ENCODE measurements around the gene PTTG1IP.
A peak's percentile ranks its signal among the peaks of the same experiment; 100 is the strongest.

The PTTG1IP gene

DNA sequence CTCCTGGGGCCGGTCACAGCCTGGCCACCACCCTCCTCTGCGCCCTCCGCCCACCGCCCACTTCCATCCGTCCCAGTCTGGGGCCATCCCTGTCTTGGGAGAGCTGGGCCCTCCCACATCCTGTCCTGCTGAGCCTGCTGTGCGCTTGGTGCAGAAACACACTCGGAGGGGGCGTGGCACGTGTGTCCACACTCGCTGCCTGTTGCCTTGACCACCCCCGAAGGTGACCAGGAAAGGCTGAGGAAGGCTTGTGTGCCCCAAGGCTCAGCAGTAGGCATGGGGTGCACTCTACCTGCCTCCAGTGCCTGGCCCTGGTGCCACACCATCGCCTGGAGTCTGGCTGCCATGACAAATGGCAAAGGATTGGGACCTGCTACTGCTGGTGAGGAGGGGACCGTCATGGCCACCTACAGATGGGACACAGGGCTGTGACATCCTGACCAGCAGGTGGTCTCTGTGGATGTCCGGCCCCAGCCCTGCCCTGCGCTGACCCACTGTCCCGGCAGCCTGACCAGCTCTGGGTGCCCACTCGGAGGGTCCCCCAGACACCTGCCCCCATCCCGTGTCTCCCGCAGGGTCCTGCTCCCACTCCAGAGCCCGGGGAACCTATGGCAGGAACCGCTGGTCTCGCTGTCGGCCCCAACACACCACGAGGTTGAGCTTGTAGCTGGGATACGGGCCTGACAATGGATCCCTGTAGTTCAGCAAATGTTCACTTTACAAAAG, 23.2 kb upstream of the PTTG1IP start:
- no peak for DNase-seq (ENCODE audit: low read depth)

DNA sequence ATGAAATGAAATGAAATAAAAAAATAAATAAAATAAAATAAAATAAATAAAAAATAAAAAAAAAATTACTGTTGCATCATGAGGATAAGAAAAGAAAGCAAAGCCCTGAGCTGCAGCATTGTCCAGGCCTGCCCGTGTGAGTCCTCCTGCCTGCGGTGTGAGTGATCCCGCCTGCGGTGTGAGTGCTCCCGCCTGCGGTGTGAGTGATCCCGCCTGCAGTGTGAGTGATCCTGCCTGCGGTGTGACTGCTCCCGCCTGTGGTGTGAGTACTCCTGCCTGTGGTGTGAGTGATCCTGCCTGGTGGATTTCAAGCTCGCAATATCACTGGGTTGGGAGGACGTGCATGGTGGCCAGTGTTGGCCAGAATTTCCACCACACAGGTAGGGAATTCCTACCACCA, 22.4 kb upstream of the PTTG1IP start:
- DNase-seq (ENCODE audit: low read depth), result no peak

DNA sequence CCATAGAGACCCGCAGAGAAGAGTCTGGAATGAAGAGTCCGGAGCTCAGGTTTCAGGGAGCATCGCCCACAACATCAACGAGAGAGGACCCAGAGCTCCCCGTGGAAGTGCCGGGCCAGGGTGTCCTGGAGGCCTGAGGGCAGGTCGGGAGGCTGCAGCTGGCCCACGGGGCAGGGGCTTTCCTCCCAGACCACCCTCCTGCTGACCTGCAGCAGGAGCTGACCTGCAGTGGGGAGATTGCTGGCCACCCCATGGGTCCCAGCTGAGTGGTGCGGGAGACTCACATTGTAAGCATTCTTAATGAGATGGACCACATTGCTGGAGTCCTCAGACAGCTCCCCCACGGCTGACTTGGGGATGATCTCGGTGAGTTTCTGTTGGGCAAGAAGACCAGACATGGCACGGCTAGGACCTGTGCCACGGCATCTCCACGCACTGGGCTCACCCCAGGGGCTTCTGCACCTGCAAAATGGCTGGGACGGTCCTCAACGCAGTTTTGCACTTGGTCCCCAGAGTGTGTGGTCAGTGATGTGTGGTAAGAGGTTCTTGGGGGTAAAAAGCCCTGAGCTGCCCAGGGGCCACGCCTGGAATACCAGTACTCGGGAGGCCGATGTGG, 21.3 kb upstream of the PTTG1IP start:
- DNase-seq (ENCODE audit: low read depth), result no peak

DNA sequence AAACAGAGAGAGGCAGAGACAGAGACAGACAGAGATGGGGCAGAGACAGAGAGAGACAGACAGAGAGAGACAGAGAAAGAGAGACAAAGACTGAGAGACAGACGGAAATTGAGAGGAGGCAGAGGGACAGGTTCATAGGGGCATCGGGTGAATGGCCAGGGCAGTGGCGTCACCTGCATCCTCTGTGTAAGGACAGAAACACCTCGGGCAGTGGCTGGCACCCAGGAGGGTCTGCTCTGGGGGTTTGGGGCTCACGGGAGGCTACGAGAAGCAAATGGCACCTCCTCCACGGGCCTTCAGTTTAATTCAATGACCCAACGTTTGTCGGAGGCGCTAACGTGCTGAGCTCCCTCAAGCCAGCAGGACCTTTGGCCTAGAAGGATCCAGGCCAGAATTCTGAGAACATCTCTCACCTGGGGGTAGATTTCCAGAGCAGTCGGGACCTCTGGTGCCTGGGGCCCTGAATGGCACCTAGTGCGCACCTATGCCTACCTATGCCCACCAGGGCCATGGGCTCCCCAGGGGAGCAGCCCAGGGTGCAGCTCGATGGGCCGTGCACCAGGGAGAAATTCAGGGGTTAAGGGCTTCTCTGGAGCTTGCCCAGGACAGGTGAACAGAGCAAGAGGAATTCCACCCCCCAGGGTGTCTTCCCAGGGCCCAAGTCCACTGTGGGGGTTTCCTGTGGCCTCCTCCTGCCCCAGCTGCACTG, 20.6 kb upstream of the PTTG1IP start:
- no peak for DNase-seq (ENCODE audit: low read depth)

DNA sequence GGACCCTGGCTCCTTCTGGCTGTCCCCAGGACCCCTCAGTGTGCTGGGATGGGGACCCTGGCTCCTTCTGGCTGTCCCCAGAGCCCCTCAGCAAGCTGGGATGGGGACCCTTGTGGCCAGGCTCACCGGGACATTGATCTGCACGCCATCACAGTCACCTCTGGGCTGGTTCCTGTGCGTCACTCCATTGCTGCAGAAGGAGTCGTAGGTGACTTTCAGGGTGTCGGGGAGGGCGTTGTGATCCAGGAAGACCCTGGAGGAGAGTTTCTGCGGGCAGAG, 19.7 kb upstream of the PTTG1IP start:
- no peak for DNase-seq (ENCODE audit: low read depth)

DNA sequence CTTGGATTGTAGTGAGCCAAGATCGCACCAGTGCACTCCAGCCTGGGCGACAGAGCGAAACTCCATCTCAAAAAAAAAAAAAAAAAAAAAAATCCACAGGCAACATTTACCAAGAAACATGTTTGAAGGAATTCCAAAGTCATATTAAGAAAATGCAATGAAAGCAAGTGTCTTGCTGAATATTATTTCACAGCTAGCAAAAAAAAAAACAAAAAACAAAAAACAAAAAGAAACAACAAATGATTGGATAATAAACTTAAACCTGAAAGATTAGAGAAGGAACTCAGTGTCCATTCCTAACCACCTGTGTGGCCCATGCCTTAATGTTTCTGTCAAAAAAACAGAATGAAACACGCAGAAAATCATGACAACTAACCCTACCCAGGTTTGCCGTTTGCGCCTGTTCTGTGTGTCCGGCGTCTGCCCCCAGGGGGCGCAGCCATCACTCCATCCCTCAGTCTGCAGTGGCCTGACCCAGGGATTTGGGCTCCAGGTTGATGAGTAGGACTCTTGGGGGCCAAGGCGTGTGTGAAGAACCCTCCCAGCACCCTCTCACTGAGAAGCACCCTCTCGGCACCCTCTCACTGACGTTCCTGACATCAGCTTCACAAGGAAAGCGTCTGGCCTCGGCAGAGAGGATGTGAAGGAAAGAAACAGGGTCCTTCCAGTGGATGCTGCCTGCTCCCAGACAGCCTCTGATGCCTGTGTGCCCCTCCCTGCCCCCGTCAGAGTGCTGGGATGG, 19.2 kb upstream of the PTTG1IP start:
- peak; percentile 67 for DNase-seq (ENCODE audit: low read depth)

DNA sequence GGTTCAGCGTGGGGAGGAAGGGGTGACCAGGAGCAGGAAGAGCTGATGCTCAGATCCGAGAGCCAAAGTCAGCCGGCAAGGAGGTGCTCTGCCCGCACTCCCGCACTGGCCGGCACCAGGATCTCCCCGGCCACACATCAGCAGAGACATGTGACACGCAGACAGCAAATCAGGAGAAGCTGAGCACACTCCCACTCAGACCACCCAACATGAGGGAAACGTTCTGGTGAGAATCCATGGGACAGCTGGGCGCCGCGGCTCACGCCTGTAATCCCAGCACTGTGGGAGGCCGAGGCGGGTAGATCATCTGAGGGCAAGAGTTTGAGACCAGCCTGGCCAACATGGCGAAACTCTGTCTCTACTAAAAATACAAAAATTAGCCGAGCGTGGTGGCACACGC, 18.6 kb upstream of the PTTG1IP start:
- no peak for DNase-seq (ENCODE audit: low read depth)

DNA sequence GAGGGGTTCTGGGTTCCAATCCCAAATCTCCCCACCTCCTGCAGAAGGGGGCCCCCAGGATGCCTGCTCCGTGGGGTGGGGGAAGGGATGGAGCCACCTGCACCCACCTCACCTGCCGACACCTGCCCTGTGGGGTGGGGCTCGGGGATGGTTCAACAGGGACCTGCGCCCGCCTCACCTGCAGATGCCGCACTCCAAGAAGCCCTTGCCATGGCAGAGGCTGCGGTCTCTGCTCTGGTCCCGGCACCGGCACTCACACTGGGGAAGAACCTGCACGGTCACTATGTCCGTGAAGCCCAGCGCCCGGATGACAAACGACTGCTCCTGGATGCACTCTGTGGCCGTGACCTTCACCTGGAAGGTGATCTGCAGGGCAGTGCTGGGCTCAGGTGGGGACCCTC, 18.1 kb upstream of the PTTG1IP start:
- DNase-seq (ENCODE audit: low read depth), result no peak

DNA sequence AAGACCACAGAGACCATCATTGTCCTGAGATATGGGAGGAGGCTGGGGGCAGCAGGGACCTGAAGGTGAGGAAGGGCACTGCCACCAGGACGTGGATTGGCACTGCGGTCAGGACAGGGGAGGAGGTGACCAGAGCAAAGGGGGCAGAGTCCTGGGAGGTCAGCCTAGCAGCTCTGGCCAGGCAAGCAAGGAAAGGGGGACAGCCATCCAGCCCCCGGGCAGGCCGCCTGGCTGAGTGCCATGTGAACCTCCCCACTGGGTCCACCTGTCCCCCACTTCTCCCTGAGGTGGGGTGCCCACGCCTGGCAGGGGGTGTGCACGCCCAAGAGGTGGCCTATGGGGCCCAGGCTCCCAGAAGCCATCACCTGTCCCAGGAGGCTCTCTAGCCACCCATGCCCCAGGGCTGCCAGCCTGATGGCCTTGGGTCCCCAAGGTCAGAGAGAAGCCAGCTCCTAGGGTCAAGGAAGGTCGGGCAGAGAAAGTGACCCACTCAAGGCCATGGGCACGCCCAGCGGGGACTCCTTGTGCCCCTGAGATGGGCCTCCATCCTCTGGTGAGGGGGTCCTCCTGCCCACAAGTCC, 17.6 kb upstream of the PTTG1IP start:
- no peak for DNase-seq (ENCODE audit: low read depth)

DNA sequence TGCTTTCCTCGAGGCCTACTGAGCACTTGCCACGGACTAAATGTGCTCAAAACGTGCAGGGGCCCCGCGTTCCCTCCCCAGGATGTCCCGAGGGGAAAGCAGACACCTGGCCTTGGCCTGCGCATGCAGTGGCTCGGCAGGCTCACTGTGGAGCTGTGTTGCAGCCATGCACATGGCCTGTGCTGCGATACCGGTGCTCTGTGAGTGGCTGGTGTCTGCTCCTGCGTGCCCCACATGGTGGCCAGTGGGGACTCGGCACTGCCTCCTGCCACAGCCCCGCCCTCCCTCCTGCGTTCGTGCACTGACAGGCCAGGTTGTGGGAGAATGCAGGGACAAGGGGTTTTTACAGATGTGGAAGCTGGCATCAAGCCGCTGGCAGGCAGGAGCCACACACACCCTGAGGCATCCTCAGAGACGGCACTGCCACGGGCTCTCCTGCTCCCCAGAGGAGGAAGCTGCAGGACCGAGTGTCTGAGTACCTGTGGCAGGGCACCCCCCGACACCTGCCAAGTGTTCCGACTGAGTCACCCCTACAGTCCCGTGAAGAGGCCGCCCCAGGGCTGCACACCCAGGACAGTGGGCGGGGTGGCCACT, 16.9 kb upstream of the PTTG1IP start:
- DNase-seq (ENCODE audit: low read depth), result no peak

DNA sequence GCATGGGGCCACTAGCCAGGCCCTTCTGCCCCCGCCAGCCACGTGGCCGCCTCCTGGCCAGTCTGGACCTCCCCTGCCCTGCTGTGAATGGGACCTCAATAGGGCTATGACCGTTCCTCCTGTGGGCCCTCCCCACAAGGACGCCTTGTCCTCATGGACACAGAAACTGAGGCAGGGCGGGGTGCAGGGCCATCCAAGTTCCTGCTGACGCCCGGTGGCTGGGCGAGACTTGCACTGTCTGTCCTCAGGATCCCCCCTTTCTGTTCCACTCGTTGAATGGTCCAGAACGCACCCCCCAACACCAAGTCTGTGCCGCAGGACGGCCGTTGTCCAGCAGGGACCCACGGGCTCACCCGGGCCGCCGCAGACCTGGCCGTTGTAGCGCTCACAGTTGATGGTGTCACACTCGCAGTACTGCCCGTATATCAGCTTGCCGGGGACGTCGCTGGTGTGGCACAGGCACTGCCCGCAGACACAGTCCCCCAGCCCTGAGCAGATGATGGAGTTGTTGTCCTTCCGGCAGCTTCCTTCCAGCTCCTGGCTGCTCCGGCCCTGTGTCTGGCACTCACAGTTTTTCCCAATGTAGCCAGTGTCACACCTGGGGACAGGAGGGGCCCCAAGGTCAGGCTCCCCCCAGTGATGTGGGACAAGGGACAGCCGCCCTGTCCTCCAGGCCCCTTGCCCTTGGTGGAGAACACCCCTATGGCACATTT, 16.3 kb upstream of the PTTG1IP start:
- no peak for DNase-seq (ENCODE audit: low read depth)

DNA sequence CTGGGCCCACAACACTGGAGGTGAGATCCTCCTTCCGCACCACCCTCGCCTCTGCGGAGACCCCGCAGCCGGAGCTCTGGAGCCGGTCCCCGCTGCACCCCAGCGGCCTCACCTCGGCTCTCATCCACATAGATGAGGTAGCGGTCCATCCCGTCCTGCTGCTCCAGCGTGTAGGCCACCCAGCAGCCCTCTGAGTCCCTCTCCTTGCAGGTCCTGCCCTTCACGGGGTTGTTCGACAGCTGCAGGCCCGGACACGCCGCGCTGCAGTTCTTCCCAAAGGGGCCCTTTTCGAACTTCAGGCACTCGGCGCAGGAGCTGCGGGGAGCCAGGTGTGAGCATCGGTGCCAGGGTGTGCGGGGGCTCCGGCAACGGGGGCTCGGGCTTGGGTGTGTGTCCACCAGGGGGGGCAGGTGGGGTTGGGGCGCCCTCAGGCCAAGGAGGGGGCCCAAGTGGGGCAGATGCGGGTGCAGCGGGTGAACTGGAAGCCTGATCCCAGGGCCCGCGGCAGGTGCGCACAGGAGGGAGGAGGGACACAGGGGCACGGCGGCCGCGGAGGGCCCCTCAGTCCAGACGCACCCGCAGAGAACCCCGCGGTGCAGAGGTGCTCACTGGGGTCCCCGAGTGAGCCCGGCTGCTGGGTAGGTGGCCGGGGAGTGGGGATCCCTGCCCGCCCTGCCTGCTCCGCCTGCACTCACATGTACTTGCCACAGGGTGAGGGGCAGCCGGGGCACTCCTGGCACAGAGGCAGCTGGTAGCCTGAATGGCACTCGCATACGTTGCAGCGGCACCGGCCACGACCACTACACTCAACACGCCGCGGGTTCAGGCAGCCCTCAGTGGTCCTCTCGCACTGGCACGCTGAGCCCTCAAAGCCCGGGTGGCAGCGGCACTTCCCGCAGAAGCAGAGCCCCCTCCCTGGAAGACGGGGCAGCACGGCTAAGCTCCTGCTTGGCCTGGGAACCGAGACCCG, 15.4 kb upstream of the PTTG1IP start:
- no peak for DNase-seq (ENCODE audit: low read depth)

DNA sequence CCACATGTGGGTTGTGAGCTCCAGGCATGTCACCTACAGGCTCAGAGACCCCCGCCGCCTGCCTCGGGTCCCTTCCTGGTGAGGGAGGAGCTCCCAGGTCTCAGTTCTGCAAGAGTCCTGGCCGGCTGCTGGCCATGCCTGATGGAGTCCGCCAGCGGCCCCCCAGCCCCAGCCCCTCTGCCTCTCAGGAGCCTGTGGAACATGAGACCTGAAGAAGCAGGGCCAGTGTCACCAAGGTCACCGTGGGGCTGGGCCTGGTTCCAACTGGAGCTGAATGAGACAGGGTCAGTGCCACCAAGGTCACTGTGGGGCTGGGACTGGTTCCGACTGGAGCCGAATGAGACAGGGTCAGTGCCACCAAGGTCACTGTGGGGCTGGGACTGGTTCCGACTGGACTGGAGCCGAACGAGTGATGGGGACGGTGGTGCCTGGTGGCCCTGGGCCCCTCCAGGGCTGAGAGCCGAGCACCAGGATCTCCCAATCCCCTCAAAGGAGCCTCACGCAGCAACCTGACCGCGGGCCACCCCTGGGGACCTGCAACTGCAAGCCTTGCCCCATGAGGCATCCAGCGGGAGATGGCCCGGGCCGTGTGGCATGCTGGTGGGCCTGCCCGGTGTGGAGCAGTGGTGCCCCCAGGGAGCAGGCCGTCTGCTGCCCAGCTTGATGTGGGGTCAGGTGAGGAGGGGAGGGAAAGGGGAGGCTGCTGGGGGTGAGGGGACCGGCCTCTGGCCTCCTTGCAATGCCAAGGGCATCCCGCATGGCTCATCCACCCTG, 14.5 kb upstream of the PTTG1IP start:
- no peak for DNase-seq (ENCODE audit: low read depth)

DNA sequence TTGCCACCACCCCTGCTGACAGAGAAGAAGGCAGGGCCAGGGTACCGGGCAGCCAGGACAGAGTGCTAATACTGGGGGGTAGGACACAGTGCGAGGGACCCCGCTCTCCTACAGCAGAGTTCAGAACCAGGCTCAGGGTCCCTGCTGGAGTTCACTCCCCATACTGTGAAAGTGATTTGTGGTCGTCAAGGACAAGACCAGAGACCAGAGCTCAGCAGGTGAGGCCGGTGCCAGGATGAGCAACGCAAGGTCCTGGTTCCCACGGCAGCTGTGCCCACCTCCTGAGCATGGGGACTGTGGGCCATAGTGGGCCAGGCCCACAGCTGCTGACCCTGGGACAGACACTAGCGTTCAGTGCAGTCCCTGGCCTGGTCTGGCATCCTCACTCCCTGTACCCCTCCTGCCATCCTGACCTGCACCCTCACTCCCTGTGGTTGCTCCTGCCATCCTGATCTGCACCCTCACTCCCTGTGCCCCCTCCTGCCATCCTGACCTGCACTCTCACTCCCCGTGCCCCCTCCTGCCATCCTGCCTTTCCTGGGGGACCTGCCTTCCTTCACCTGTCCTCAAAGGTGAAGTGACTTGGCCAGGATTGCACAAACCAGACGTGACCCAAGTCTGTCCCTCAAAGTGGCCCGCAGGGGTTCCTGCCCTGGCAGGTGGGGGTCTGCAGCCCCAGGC, 13.8 kb upstream of the PTTG1IP start:
- no peak for DNase-seq (ENCODE audit: low read depth)

DNA sequence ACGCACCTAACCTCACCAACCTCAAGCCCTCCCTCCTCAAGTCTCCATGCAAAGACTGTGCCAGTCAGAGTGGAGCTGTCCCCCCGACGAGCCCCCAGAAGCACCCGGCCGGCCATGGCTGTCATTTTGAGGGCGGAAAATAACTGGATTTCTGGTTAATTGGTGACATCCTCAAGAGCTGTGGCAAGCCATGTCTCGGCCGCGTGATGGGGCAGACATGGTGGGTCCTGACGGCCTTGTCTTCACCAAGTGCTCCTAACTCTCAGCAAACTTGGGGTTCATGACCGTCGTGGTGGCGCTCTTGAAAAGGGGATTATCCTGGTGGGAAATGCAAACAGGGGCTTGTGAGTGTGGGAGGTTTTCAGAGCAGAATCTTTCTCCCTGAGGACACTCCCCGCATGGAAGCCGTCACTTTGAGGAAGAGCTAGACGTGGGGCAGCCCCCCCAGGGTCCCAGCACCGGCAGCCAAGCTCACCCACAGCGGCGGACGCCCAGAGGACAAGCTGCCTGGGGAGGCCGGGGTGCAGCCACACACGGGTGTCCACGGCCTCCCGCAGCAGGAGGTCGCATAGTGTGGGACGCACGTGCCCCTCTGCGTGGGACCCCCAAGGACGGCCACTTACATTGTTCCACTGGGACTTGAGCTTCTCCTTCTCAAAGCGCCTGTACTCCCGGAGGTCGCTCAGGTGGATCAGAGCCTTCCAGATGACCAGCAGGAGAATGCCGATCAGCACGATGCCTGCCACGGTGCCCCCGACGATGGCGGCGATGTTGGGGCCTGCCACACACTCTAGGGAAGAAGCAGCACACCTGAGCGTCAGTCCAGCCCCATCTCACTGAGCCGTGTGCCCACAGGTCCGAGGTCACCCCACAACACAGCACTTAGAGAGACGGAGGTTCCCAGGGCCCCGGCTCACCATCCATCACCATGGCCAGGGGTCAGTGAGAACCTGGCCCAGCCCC, 12.9 kb upstream of the PTTG1IP start:
- DNase-seq (ENCODE audit: low read depth), result no peak

DNA sequence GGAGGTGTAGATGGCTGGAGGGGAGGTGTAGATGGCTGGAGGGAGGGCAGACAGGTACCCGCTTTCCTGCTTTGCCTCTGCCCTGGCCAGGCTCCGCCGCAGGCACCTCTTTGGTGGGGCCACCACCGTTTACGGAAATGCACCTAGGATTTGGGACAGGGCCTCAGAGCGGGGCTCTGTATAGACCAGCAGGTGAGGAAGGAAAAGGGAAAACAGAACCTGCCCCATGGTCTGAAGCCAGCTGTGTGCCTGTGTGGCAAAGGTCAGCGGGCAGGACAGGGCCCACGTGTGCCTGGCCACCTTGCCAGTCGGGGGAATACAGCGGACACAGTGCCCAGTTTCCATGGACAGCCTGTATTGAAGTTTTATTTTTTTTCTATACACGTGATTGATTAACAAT, 12.1 kb upstream of the PTTG1IP start:
- no peak for DNase-seq (ENCODE audit: low read depth)

DNA sequence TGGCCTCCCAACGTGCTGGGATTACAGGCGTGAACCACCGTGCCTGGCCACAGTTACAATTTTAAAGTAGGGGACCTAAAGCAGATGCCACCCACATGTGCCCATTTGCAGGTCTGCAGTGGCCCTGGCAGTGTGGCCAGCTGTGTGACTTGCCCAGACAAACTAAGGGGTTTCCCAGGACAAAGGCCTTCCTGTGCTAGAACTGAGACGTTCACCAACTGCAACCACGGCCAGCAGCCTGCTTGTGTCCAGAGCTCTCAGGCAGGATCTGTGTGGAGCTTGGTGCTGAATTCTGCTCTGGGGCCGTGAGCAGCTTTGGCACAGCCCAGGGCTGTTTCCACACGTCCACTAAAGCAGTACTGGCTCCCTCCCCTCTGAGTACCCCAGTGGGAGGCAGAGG, 10.6 kb upstream of the PTTG1IP start:
- no peak for DNase-seq (ENCODE audit: low read depth)

DNA sequence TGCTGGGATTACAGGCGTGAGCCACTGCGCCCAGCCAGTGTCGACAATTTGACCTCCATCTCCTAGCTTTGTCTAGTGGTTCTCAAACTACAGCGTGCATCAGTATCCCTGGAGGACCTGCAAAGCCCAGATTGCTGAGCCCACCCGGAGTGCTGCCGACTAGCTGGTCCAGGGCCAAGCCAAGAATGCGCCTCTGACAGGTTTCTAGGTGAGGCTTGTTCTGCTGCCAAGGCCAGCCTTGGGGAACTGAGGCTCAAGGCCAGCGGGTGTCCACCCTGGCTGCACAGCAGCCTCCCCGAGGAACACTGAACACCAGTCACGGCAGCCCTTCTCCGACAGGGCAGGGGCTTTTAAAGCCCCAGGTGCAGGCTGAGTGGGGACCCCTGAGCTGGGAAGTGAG, 9.8 kb upstream of the PTTG1IP start:
- DNase-seq (ENCODE audit: low read depth), result no peak

Data from activated gamma-delta T cell treated with anti-CD3 and anti-CD28 coated beads, Interleukin-2, amount 50 U/mL, for 16 hours (primary cell).